Measurements from ENCODE around the gene SFXN2. TPM values are rescaled to one million over a fixed set of nuclear protein-coding genes. Genes with fewer than 3 reads are reported as not detected.

The SFXN2 gene
- total and polyA plus RNA-seq, 2 experiments from 2014 or later, result 12.3 to 17.5 TPM

- no peak for DNase-seq (ENCODE audit: low spot score)
- Histone ChIP-seq H3K4me2 (no peak overlapping the region), H3K27me3 (no peaks in the 10 kb centered on the region), H3K4me1 (ENCODE audit: insufficient read depth) (no peaks in the 10 kb centered on the region), H3K79me2 (peaks cover 37% of the 10 kb centered on the region), H3K4me3 (no peak overlapping the region), H2AFZ (no peak overlapping the region), H3K27ac (no peak overlapping the region), H3K9me3 (ENCODE audit: low read depth) (no peaks in the 10 kb centered on the region), H3K9me2 (replicated peaks; ENCODE audit: insufficient read depth) (no peaks in the 10 kb centered on the region), H4K20me1 (ENCODE audit: insufficient read depth, poor library complexity, severe bottlenecking) (no peaks in the 10 kb centered on the region), H3K36me3 (replicated peaks; ENCODE audit: insufficient read depth, low read depth) (no peaks in the 10 kb centered on the region)
- 70% methylated on average over 2 of the region's 2 CpGs for WGBS (ENCODE audit: low lambda C conversion rate, missing lambda C conversion rate)
- no peak for TF ChIP-seq EZH2 (IDR thresholded peaks at IDR 0.05; ENCODE audit: borderline replicate concordance)
- TF ChIP-seq EZH2phosphoT487 (IDR thresholded peaks at IDR 0.05; ENCODE audit: low read depth, severe bottlenecking, unreplicated experiment), result no peak
- TF ChIP-seq CTCF (IDR thresholded peaks at IDR 0.05; ENCODE audit: poor library complexity), result no peak
These were observed 11.7 kb upstream of the SFXN2 start for GRCh38 chr10:102702742-102703141.

GRCh38 chr10:102704915-102705314 is 9.5 kb upstream of the SFXN2 start:
- Histone ChIP-seq H3K27me3 (no peaks in the 10 kb centered on the region), H3K9me2 (replicated peaks; ENCODE audit: insufficient read depth) (no peaks in the 10 kb centered on the region), H4K20me1 (ENCODE audit: insufficient read depth, poor library complexity, severe bottlenecking) (no peaks in the 10 kb centered on the region), H2AFZ (no peak overlapping the region), H3K4me2 (no peak overlapping the region), H3K9me3 (ENCODE audit: low read depth) (no peaks in the 10 kb centered on the region), H3K4me3 (no peak overlapping the region), H3K27ac (no peak overlapping the region), H3K4me1 (ENCODE audit: insufficient read depth) (no peaks in the 10 kb centered on the region), H3K79me2 (peaks cover 59% of the 10 kb centered on the region), H3K36me3 (replicated peaks; ENCODE audit: insufficient read depth, low read depth) (no peaks in the 10 kb centered on the region)
- no peak for DNase-seq (ENCODE audit: low spot score)
- TF ChIP-seq EZH2 (IDR thresholded peaks at IDR 0.05; ENCODE audit: borderline replicate concordance) (no peak), EZH2phosphoT487 (IDR thresholded peaks at IDR 0.05; ENCODE audit: low read depth, severe bottlenecking, unreplicated experiment) (no peak), CTCF (IDR thresholded peaks at IDR 0.05; ENCODE audit: poor library complexity) (no peak)
- WGBS (ENCODE audit: low lambda C conversion rate, missing lambda C conversion rate), result 93% methylated on average over 6 of the region's 6 CpGs

- Histone ChIP-seq H3K4me2 (no peak overlapping the region), H3K27me3 (no peaks in the 10 kb centered on the region), H2AFZ (no peak overlapping the region), H4K20me1 (ENCODE audit: insufficient read depth, poor library complexity, severe bottlenecking) (no peaks in the 10 kb centered on the region), H3K4me3 (no peak overlapping the region), H3K9me3 (ENCODE audit: low read depth) (no peaks in the 10 kb centered on the region), H3K36me3 (replicated peaks; ENCODE audit: insufficient read depth, low read depth) (no peaks in the 10 kb centered on the region), H3K79me2 (peaks cover 64% of the 10 kb centered on the region), H3K9me2 (replicated peaks; ENCODE audit: insufficient read depth) (no peaks in the 10 kb centered on the region), H3K4me1 (ENCODE audit: insufficient read depth) (no peaks in the 10 kb centered on the region), H3K27ac (no peak overlapping the region)
- no peak for DNase-seq (ENCODE audit: low spot score)
- WGBS (ENCODE audit: low lambda C conversion rate, missing lambda C conversion rate), result 90% methylated on average over 2 of the region's 2 CpGs
- TF ChIP-seq EZH2phosphoT487 (IDR thresholded peaks at IDR 0.05; ENCODE audit: low read depth, severe bottlenecking, unreplicated experiment), result no peak
- no peak for TF ChIP-seq CTCF (IDR thresholded peaks at IDR 0.05; ENCODE audit: poor library complexity)
These were observed 8.9 kb upstream of the SFXN2 start for GRCh38 chr10:102705531-102705930.

GRCh38 chr10:102710609-102711008 is 3.8 kb upstream of the SFXN2 start:
- Histone ChIP-seq H3K4me3 (no peak overlapping the region), H3K79me2 (peaks cover 80% of the 10 kb centered on the region), H3K27ac (peak overlapping the region; percentile 9), H3K4me1 (ENCODE audit: insufficient read depth) (peaks cover 9% of the 10 kb centered on the region), H2AFZ (no peak overlapping the region), H3K4me2 (peak overlapping the region; percentile 19), H3K27me3 (no peaks in the 10 kb centered on the region), H3K36me3 (replicated peaks; ENCODE audit: insufficient read depth, low read depth) (no peaks in the 10 kb centered on the region), H3K9me3 (ENCODE audit: low read depth) (no peaks in the 10 kb centered on the region), H4K20me1 (ENCODE audit: insufficient read depth, poor library complexity, severe bottlenecking) (no peaks in the 10 kb centered on the region), H3K9me2 (replicated peaks; ENCODE audit: insufficient read depth) (no peaks in the 10 kb centered on the region)
- no peak for TF ChIP-seq CTCF (IDR thresholded peaks at IDR 0.05; ENCODE audit: poor library complexity)
- TF ChIP-seq EZH2phosphoT487 (IDR thresholded peaks at IDR 0.05; ENCODE audit: low read depth, severe bottlenecking, unreplicated experiment), result no peak
- no peak for TF ChIP-seq EZH2 (IDR thresholded peaks at IDR 0.05; ENCODE audit: borderline replicate concordance)
- no peak for DNase-seq (ENCODE audit: low spot score)
- WGBS (ENCODE audit: low lambda C conversion rate, missing lambda C conversion rate), result 36% methylated on average over 4 of the region's 4 CpGs

Measured in hepatocyte (in vitro differentiated cells).